ENCODE results near the gene KNDC1. TPM values are rescaled to one million over a fixed set of nuclear protein-coding genes. Genes with fewer than 3 reads are reported as not detected.

The KNDC1 gene
- total RNA-seq, 1 donor from 2014 or later = 20.3 TPM

DNA sequence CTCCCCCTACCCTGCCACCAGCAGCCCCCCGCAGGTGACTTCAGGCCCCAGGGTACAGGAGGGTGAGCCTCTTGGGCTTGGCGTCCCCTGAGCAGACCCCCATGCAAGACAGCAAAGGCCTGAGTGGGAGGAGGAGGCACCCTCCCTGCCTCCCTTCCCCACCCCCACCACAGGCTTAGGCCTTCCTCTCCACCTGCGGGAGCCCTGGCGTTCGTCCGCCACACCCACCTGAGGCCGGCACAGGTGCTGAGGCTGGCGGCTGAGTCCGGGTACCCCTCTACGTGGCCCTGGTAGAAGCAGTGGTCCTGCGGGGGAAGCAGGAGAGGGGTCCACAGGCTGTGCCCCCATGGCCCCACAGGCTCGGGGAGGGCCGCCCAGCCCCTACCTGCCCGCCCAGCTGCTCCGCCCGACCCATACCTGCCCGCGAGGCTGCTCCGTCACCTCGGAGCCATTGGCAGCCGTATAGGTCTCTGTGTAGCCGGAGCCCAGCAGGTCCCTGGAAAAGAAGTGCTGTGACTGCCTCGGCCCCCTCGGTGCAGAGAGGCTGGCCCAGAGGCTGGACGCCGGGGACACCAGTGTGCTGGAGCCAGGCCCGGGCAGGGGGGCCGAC lies 113.6 kb downstream of the KNDC1 start:
- Mint-ChIP-seq H3K27me3 (ENCODE audit: low read depth) (peaks cover 11% of the 10 kb centered on the region), H3K4me3 (no peak overlapping the region), H3K4me1 (peaks cover 20% of the 10 kb centered on the region), H3K27ac (no peak overlapping the region), H3K36me3 (no peaks in the 10 kb centered on the region), H3K9me3 (no peaks in the 10 kb centered on the region)
- no peak for DNase-seq (ENCODE audit: low spot score in 2 of 2, unreplicated experiment in 2 of 2)
- TF ChIP-seq, protein P1, sequence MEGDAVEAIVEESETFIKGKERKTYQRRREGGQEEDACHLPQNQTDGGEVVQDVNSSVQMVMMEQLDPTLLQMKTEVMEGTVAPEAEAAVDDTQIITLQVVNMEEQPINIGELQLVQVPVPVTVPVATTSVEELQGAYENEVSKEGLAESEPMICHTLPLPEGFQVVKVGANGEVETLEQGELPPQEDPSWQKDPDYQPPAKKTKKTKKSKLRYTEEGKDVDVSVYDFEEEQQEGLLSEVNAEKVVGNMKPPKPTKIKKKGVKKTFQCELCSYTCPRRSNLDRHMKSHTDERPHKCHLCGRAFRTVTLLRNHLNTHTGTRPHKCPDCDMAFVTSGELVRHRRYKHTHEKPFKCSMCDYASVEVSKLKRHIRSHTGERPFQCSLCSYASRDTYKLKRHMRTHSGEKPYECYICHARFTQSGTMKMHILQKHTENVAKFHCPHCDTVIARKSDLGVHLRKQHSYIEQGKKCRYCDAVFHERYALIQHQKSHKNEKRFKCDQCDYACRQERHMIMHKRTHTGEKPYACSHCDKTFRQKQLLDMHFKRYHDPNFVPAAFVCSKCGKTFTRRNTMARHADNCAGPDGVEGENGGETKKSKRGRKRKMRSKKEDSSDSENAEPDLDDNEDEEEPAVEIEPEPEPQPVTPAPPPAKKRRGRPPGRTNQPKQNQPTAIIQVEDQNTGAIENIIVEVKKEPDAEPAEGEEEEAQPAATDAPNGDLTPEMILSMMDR (IDR thresholded peaks at IDR 0.05; ENCODE audit: unreplicated experiment) = no peak

- Mint-ChIP-seq H3K36me3 (no peaks in the 10 kb centered on the region), H3K4me3 (no peak overlapping the region), H3K4me1 (peaks cover 22% of the 10 kb centered on the region), H3K27me3 (ENCODE audit: low read depth) (peaks cover 11% of the 10 kb centered on the region), H3K9me3 (no peaks in the 10 kb centered on the region), H3K27ac (no peak overlapping the region)
- TF ChIP-seq, protein P1 (IDR thresholded peaks at IDR 0.05; ENCODE audit: unreplicated experiment) = no peak
- no peak for DNase-seq (ENCODE audit: low spot score in 2 of 2, unreplicated experiment in 2 of 2)
These were observed 115.0 kb downstream of the KNDC1 start for GRCh38 chr10:133274751-133275683.

DNA sequence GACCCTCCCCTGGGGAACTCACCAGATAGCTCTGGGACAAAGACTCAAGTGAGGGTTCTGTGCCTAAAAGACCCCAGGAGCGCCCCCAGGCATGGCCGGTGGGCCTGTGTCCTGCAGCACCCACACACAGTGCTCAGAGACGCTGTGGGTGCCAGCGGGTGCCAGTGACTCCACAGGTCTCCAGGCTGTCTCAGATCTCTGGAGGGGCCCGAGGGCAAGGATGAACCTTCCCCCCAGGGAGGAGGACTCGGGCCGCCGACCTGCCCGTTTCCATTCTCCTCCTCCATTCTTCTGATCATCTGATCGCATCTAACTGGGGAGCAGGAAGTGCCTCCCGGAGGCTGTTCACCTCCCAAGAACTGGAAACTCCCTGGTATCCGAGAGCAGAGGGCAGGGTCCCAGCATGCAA lies 115.7 kb downstream of the KNDC1 start:
- no peak for DNase-seq (ENCODE audit: low spot score in 2 of 2, unreplicated experiment in 2 of 2)
- no peak overlapping the region for H3K27ac Mint-ChIP-seq
- TF ChIP-seq, protein P1 (IDR thresholded peaks at IDR 0.05; ENCODE audit: unreplicated experiment) = no peak
- H3K36me3 Mint-ChIP-seq = no peaks in the 10 kb centered on the region
- H3K27me3 Mint-ChIP-seq (ENCODE audit: low read depth) = peaks cover 11% of the 10 kb centered on the region
- no peaks in the 10 kb centered on the region for H3K9me3 Mint-ChIP-seq
- peaks cover 22% of the 10 kb centered on the region for H3K4me1 Mint-ChIP-seq
- H3K4me3 Mint-ChIP-seq = peak overlapping the region; percentile 45

Small RNA genes lying within 50 kb of the gene (microRNA-seq; reads per million reads assigned to microRNA genes)
- 1.5 reads per million for gene MIR202

Other genes with a start within 250 kb of the KNDC1 start
- gene CFAP46, start 217.6 kb upstream of the KNDC1 start, total RNA-seq = 3.1 to 4.1 TPM (median 3.2 TPM) in 3 replicates
- gene ADGRA1, start 72.3 kb upstream of the KNDC1 start, total RNA-seq = not detected in 3 replicates
- not detected in 3 replicates for gene UTF1, start 70.0 kb downstream of the KNDC1 start, total RNA-seq
- 0.07 to 0.09 TPM in 2 of 3 replicates, not detected in the other for gene VENTX, start 77.6 kb downstream of the KNDC1 start, total RNA-seq
- gene ADAM8, start 116.6 kb downstream of the KNDC1 start, total RNA-seq = 14.3 to 16.9 TPM (median 16.9 TPM) in 3 replicates
- gene TUBGCP2, start 148.7 kb downstream of the KNDC1 start, total RNA-seq = 69.6 to 81.0 TPM (median 70.9 TPM) in 3 replicates
- 38.6 to 44.9 TPM (median 39.5 TPM) in 3 replicates for gene ZNF511, start 148.7 kb downstream of the KNDC1 start, total RNA-seq
- 2.1 to 3.7 TPM (median 2.1 TPM) in 3 replicates for gene CALY, start 176.7 kb downstream of the KNDC1 start, total RNA-seq
- 0.25 to 0.49 TPM in 2 of 3 replicates, not detected in the other for gene PRAP1, start 187.2 kb downstream of the KNDC1 start, total RNA-seq
- 38.0 to 42.6 TPM (median 41.3 TPM) in 3 replicates for gene FUOM, start 197.8 kb downstream of the KNDC1 start, total RNA-seq
- 69.8 to 74.9 TPM (median 70.0 TPM) in 3 replicates for gene ECHS1, start 213.1 kb downstream of the KNDC1 start, total RNA-seq
- 7.5 to 9.5 TPM (median 8.0 TPM) in 3 replicates for gene PAOX, start 219.0 kb downstream of the KNDC1 start, total RNA-seq
- 86.0 to 91.1 TPM (median 90.5 TPM) in 3 replicates for gene MTG1, start 233.9 kb downstream of the KNDC1 start, total RNA-seq